IMR-90 (cell line): Measurements from ENCODE around the gene ANGPT4. TPM values are rescaled to one million over a fixed set of nuclear protein-coding genes. Genes with fewer than 3 reads are reported as not detected.

Experiments
- ATAC-seq: fragments of 200-7000 bp; cut with Tn5 transposase; 2 replicates; pipeline ENCODE4 v1.9.1; 2020; ENCODE audit warnings: low read depth, mild to moderate bottlenecking, moderate library complexity
- BruUV-seq: library from RNA; stranded (reverse); fragments of 400-500 nt; replicated peaks from 2 replicates; lab custom pipeline; 2021; lab: Mats Ljungman, UMichigan
- CTCF ChIA-PET: fragments of 300-600 bp; formaldehyde crosslinking; extraction: SDS; loops from one replicate; lab custom pipeline; 2021; ENCODE audit warnings: antibody characterized with exemption; lab: Yijun Ruan, JAX
- POLR2A ChIA-PET: fragments of 300-600 bp; sonication (Branson Sonifier 250); formaldehyde crosslinking; loops from one replicate; lab custom pipeline; 2022; ENCODE audit warnings: antibody characterized with exemption; ENCODE audit not compliant: unreplicated experiment; lab: Charles Lee
- DNase-seq: peaks from one replicate; pipeline ENCODE4 v3.0.0; 2013
- H2AFZ ChIP-seq: replicated peaks from 2 replicates; pipeline ENCODE3; 2013; ENCODE audit warnings: low read length, mild to moderate bottlenecking; ENCODE audit not compliant: poor library complexity
- H2AK5ac ChIP-seq: 2 replicates; pipeline ENCODE4 v1.6.1; 2013; ENCODE audit warnings: low read depth, low read length, inconsistent platforms
- H2AK9ac ChIP-seq: replicated peaks from 2 replicates; pipeline ENCODE3; 2013; ENCODE audit warnings: mild to moderate bottlenecking, low read depth, low read length, moderate library complexity; ENCODE audit not compliant: poor library complexity
- H2BK120ac ChIP-seq: 2 replicates; pipeline ENCODE4 v1.6.1; 2013; ENCODE audit warnings: low read depth, low read length, inconsistent platforms
- H2BK15ac ChIP-seq: 3 replicates; pipeline ENCODE4 v1.6.1; 2013; ENCODE audit warnings: low read depth, low read length, inconsistent platforms
- H2BK20ac ChIP-seq: 2 replicates; pipeline ENCODE4 v1.6.1; 2013; ENCODE audit warnings: low read depth, mild to moderate bottlenecking, inconsistent platforms, low read length, moderate library complexity
- H2BK5ac ChIP-seq: 2 replicates; pipeline ENCODE4 v1.6.1; 2013; ENCODE audit warnings: mild to moderate bottlenecking, low read depth, low read length, inconsistent platforms; ENCODE audit not compliant: poor library complexity, severe bottlenecking
- H3K14ac ChIP-seq: replicated peaks from 2 replicates; pipeline ENCODE4 v1.6.1; 2013; ENCODE audit warnings: low read depth, low read length, inconsistent platforms
- H3K18ac ChIP-seq: 2 replicates; pipeline ENCODE4 v1.6.1; 2013; ENCODE audit warnings: low read depth, low read length, control low read depth
- H3K23ac ChIP-seq: 2 replicates; pipeline ENCODE4 v1.6.1; 2013; ENCODE audit warnings: low read depth, low read length, inconsistent platforms
- H3K27ac ChIP-seq: 2 replicates; pipeline ENCODE4 v1.5.1; 2013; ENCODE audit warnings: mild to moderate bottlenecking, control low read depth, low read length; ENCODE audit not compliant: insufficient read depth
- H3K27me3 ChIP-seq: 2 replicates; pipeline ENCODE4 v1.6.1; 2013; ENCODE audit warnings: low read length; ENCODE audit not compliant: control insufficient read depth, insufficient read depth
- H3K36me3 ChIP-seq: 2 replicates; pipeline ENCODE4 v1.6.1; 2013; ENCODE audit warnings: low read length, mixed read lengths; ENCODE audit not compliant: control insufficient read depth, insufficient read depth
- H3K4ac ChIP-seq: 2 replicates; pipeline ENCODE4 v1.6.1; 2013; ENCODE audit warnings: low read depth, low read length, inconsistent platforms
- H3K4me1 ChIP-seq: 2 replicates; pipeline ENCODE4 v1.6.1; 2013; ENCODE audit warnings: low read length, mixed read lengths; ENCODE audit not compliant: control insufficient read depth, insufficient read depth
- H3K4me2 ChIP-seq: 2 replicates; pipeline ENCODE4 v1.6.1; 2013; ENCODE audit warnings: low read depth, mild to moderate bottlenecking, control low read depth, low read length, moderate library complexity
- H3K4me3 ChIP-seq: 2 replicates; pipeline ENCODE4 v1.5.1; 2013; ENCODE audit warnings: low read depth, mild to moderate bottlenecking, control low read depth, low read length, moderate library complexity; ENCODE audit not compliant: insufficient read depth
- H3K56ac ChIP-seq: 2 replicates; pipeline ENCODE4 v1.6.1; 2013; ENCODE audit warnings: low read length, inconsistent platforms; ENCODE audit not compliant: insufficient read depth; ENCODE audit errors: extremely low read depth
- H3K79me1 ChIP-seq, 2 experiments: 2 replicates each; pipeline ENCODE4 v1.6.1; 2013; ENCODE audit warnings: low read length in 2 of 2, inconsistent platforms in 1 of 2, low read depth in 1 of 2
- H3K9ac ChIP-seq: 2 replicates; pipeline ENCODE4 v1.6.1; 2013; ENCODE audit warnings: low read depth, low read length, control low read depth
- H3K9me1 ChIP-seq: 2 replicates; pipeline ENCODE4 v1.6.1; 2013; ENCODE audit warnings: low read length, inconsistent platforms; ENCODE audit not compliant: insufficient read depth
- H3K9me3 ChIP-seq: 2 replicates; pipeline ENCODE4 v1.6.1; 2013; ENCODE audit warnings: low read length; ENCODE audit not compliant: control insufficient read depth, insufficient read depth
- H4K20me1 ChIP-seq: 2 replicates; pipeline ENCODE4 v1.6.1; 2013; ENCODE audit warnings: low read length, inconsistent platforms; ENCODE audit not compliant: insufficient read depth
- H4K5ac ChIP-seq: 2 replicates; pipeline ENCODE4 v1.6.1; 2013; ENCODE audit warnings: mild to moderate bottlenecking, low read depth, low read length, control low read depth
- H4K8ac ChIP-seq, 2 experiments: 2 replicates each; pipeline ENCODE4 v1.6.1; 2013; ENCODE audit warnings: low read depth in 2 of 2, low read length in 2 of 2, control low read depth in 1 of 2, inconsistent platforms in 1 of 2
- H4K91ac ChIP-seq: 2 replicates; pipeline ENCODE4 v1.6.1; 2013; ENCODE audit warnings: low read depth, low read length, inconsistent platforms; ENCODE audit not compliant: insufficient read depth
- BHLHE40 ChIP-seq: fragments of 150-350 bp; IDR thresholded peaks from 2 replicates; pipeline ENCODE4 v1.6.1; 2016; ENCODE audit warnings: mild to moderate bottlenecking, low read depth, low read length
- CEBPB ChIP-seq: IDR thresholded peaks from 2 replicates; pipeline ENCODE4 v1.6.1; 2012; ENCODE audit warnings: low read depth, low read length, improper control_type of control experiment
- CHD1 ChIP-seq: IDR thresholded peaks from 2 replicates; pipeline ENCODE4 v1.6.1; 2012; ENCODE audit warnings: low read depth, low read length, improper control_type of control experiment
- ELK1 ChIP-seq: fragments of 150-350 bp; IDR thresholded peaks from 2 replicates; pipeline ENCODE4 v1.6.1; 2016; ENCODE audit warnings: low read depth, mild to moderate bottlenecking, low read length, moderate library complexity, borderline replicate concordance
- FOS ChIP-seq: fragments of 150-350 bp; IDR thresholded peaks from 2 replicates; pipeline ENCODE4 v1.6.1; 2016; ENCODE audit warnings: low read depth, low read length
- MAFK ChIP-seq: IDR thresholded peaks from 2 replicates; pipeline ENCODE4 v1.6.1; 2012; ENCODE audit warnings: low read depth, low read length, improper control_type of control experiment
- MAZ ChIP-seq: IDR thresholded peaks from 2 replicates; pipeline ENCODE4 v1.6.1; 2012; ENCODE audit warnings: low read depth, mild to moderate bottlenecking, low read length, improper control_type of control experiment, moderate library complexity, borderline replicate concordance
- MXI1 ChIP-seq: IDR thresholded peaks from 2 replicates; pipeline ENCODE4 v1.6.1; 2012; ENCODE audit warnings: low read depth, mild to moderate bottlenecking, low read length, moderate library complexity, borderline replicate concordance
- NFE2L2 ChIP-seq: fragments of 150-350 bp; IDR thresholded peaks from 2 replicates; pipeline ENCODE4 v1.6.1; 2016; ENCODE audit warnings: low read depth, mild to moderate bottlenecking, low read length
- POLR2A ChIP-seq: IDR thresholded peaks from 2 replicates; pipeline ENCODE4 v1.6.1; 2012; ENCODE audit warnings: mild to moderate bottlenecking, low read depth, low read length
- RAD21 ChIP-seq: IDR thresholded peaks from 2 replicates; pipeline ENCODE4 v1.6.1; 2012; ENCODE audit warnings: low read length, improper control_type of control experiment
- RCOR1 ChIP-seq: IDR thresholded peaks from 2 replicates; pipeline ENCODE4 v1.6.1; 2012; ENCODE audit warnings: mild to moderate bottlenecking, low read length, improper control_type of control experiment; ENCODE audit not compliant: insufficient replicate concordance
- RFX5 ChIP-seq: IDR thresholded peaks from 2 replicates; pipeline ENCODE4 v1.8.0; 2012; ENCODE audit warnings: low read depth, mild to moderate bottlenecking, low read length, moderate library complexity
- SMC3 ChIP-seq: fragments of 150-350 bp; IDR thresholded peaks from 2 replicates; pipeline ENCODE4 v1.6.1; 2016; ENCODE audit warnings: low read depth, mild to moderate bottlenecking, antibody characterized with exemption, low read length, moderate library complexity
- WGBS, 2 experiments: methylation state at CpG; one replicate each; pipeline versions ENCODE4 v1.1.5 to v1.1.7; 2013; ENCODE audit warnings: missing lambda C conversion rate in 2 of 2; ENCODE audit not compliant: insufficient read length in 1 of 2; ENCODE audit errors: extremely low coverage in 2 of 2; 5-methylcytosine and 5-hydroxymethylcytosine counted together
- dilution Hi-C: fragments of 300-500 bp; cut with HindIII; formaldehyde crosslinking; loops from one replicate; pipeline ENCODE4 v1.14.3; 2018; ENCODE audit warnings: low sequenced_read_pairs; ENCODE audit not compliant: unreplicated experiment
- in situ Hi-C: fragments of 300-500 bp; cut with MboI; formaldehyde crosslinking; loops from 3 replicates; pipeline ENCODE4 v1.14.3; 2019; ENCODE audit warnings: low sequenced_read_pairs, inconsistent platforms, mixed read lengths
- intact Hi-C: fragments of 100-400 bp; cut with micrococcal nuclease; formaldehyde crosslinking; loops from 2 replicates; pipeline ENCODE4 v1.10.0; 2022
- polyA plus RNA-seq, 3 experiments: library from polyadenylated mRNA; depleted of rRNA; stranded (reverse); fragments of >200 nt; gene quantifications; 2 replicates each; pipeline ENCODE4 v1.2.3, GENCODE V29; 2012; ENCODE audit warnings: low replicate concordance in 1 of 3
- total RNA-seq: library from RNA; depleted of rRNA; stranded (reverse); fragments of >200 nt; gene quantifications from 2 replicates; pipeline ENCODE4 v1.2.3, GENCODE V29; 2012
- TF ChIP-seq, protein P1 (sequence below): conservative IDR thresholded peaks from 2 replicates; pipeline ENCODE4 v1.5.1; 2012; ENCODE audit warnings: mild to moderate bottlenecking, low read depth, low read length, improper control_type of control experiment

The ANGPT4 gene
- total and polyA plus RNA-seq, 2 of the 4 experiments (the other 2 are of a cell fraction): not detected

DNA sequence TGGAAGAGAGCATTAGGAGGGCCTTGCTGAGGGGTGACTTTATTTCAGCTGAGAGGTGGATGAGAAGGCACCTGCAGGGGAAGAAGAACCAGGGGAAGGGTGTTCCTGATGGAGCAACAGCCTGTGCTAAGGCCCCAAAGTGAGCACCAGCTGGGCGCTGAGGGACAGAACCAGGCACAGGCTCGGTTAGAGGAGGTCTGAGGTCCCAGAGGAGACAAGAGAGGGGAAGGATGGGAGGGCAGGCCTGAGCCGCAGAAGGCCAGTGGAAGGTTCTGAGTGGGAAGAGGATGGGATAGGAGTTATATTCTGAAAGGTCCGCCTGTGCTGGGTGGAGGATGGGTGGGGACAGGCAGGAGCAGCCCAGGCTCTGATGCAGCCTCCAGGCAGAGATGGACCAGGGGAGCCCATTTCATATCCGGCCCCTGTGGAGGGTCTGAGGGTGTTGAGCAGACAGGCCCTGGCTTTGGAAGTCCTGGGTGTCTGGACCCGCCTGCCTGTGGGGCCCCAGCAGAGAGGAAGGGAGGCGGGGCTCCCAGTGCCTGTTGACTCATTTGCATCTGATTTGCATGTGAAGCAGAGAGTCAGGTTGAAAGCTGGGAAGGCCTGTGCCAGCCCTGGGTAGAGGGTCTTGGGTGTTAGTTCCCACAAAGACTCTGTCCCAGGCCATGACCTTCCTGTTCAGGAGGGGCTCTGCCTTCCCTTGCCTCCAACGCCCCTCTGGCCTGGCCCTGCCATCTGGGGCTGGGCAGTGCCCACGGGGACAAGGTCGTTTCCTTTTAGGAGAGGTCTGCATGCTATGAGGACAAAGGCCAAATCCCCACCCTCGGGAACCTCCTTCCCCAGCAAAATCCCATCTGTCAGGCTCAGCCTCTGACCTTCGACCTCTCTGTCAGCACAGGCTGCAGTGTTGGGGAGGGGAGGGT lies 93.2 kb downstream of the ANGPT4 start (continued):
- TF ChIP-seq MAZ (no peak), BHLHE40 (no peak)

DNA sequence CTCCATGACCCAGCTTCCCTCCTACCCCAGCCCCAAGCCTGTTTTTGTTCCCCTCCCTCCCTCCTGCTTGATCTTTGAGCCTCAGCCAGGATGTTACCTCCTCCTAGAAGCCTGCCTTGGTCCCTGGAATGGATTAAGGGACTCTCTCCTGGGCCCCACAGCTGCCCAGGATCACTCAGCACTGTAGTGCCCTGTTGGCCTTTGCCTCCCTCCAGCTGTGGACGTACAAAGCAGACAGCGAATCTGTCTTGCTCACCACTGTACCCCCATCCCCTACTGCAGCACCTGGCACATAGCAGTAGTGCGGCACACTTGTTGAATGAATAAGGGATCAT lies 94.4 kb downstream of the ANGPT4 start:
- no CpG with 5 or more reads among the region's 3 CpGs for WGBS, 2 experiments
- intact Hi-C loops: no loop called here
- Histone ChIP-seq H2BK20ac (no peak overlapping the region), H3K4me3 (no peak overlapping the region), H3K14ac (no peak overlapping the region), H4K8ac (no peak overlapping the region), H3K36me3 (no peaks in the 10 kb centered on the region), H3K4ac (no peak overlapping the region), H4K5ac (no peak overlapping the region), H2BK120ac (no peak overlapping the region), H2BK5ac (no peak overlapping the region), H3K9me1 (no peaks in the 10 kb centered on the region), H2AK5ac (no peak overlapping the region), H3K9ac (no peak overlapping the region), H3K27ac (no peak overlapping the region), H3K27me3 (no peaks in the 10 kb centered on the region; the same call in 1 of the 2 replicates), H3K18ac (no peak overlapping the region), H4K20me1 (no peaks in the 10 kb centered on the region), H2AFZ (no peak overlapping the region), H3K4me1 (no peaks in the 10 kb centered on the region), H2BK15ac (no peak overlapping the region), H4K91ac (no peak overlapping the region), H3K56ac (no peak overlapping the region), H3K4me2 (no peak overlapping the region), H3K79me1 (no peaks in the 10 kb centered on the region), H3K23ac (no peak overlapping the region), H3K9me3 (no peaks in the 10 kb centered on the region), H2AK9ac (no peak overlapping the region)
- in situ Hi-C loops: loop anchor here (10.0 kb wide), 1 partner anchor 293 kb away; the partner anchor contains the start of gene PSMF1
- ChIA-PET POLR2A (no interaction called here), CTCF (no interaction called here)
- BruUV-seq: no TSS peak
- DNase-seq (no peak), ATAC-seq (no peak)
- dilution Hi-C loops: no loop called here
- TF ChIP-seq POLR2A (no peak), SMC3 (no peak), NFE2L2 (no peak), RAD21 (no peak), CHD1 (no peak), RCOR1 (no peak), ELK1 (no peak), CEBPB (no peak), MXI1 (no peak), FOS (no peak), MAZ (no peak), MAFK (no peak), RFX5 (no peak)
- TF ChIP-seq, protein P1, sequence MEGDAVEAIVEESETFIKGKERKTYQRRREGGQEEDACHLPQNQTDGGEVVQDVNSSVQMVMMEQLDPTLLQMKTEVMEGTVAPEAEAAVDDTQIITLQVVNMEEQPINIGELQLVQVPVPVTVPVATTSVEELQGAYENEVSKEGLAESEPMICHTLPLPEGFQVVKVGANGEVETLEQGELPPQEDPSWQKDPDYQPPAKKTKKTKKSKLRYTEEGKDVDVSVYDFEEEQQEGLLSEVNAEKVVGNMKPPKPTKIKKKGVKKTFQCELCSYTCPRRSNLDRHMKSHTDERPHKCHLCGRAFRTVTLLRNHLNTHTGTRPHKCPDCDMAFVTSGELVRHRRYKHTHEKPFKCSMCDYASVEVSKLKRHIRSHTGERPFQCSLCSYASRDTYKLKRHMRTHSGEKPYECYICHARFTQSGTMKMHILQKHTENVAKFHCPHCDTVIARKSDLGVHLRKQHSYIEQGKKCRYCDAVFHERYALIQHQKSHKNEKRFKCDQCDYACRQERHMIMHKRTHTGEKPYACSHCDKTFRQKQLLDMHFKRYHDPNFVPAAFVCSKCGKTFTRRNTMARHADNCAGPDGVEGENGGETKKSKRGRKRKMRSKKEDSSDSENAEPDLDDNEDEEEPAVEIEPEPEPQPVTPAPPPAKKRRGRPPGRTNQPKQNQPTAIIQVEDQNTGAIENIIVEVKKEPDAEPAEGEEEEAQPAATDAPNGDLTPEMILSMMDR: no peak
